T-helper 17 cell (primary cell): ENCODE results near the gene UQCC3. TPM values are rescaled to one million over a fixed set of nuclear protein-coding genes. Genes with fewer than 3 reads are reported as not detected.
A peak's percentile ranks its signal among the peaks of the same experiment; 100 is the strongest.
"Not testable (repeated sequence)": the region's sequence is repeated elsewhere in the genome, so short reads cannot be mapped to it uniquely, and the experiment has no call there.

Experiments
- ATAC-seq: fragments of 150-1000 bp; cut with Tn5 transposase; 2 replicates; pipeline ENCODE4 v1.10.0; 2021; ENCODE audit warnings: mild to moderate bottlenecking, moderate library complexity
- DNase-seq, 3 donors: peaks; one replicate each; pipeline versions ENCODE4 v3.0.0 to v3.0.0-alpha.2; 2020 to 2021
- H3K9me3 ChIP-seq: one replicate; pipeline ENCODE4 v1.7.0; 2013; ENCODE audit warnings: low read length, mild to moderate bottlenecking; ENCODE audit not compliant: control insufficient read depth, poor library complexity, severe bottlenecking
- H3K27ac Mint-ChIP-seq: one replicate; pipeline ENCODE4 v1.8.0; 2022; ENCODE audit warnings: mild to moderate bottlenecking, moderate library complexity, mixed read lengths
- H3K27me3 Mint-ChIP-seq: one replicate; pipeline ENCODE4 v1.8.0; 2022; ENCODE audit warnings: mixed read lengths
- H3K36me3 Mint-ChIP-seq: one replicate; pipeline ENCODE4 v1.8.0; 2022; ENCODE audit warnings: low read depth, mixed read lengths
- H3K4me1 Mint-ChIP-seq: one replicate; pipeline ENCODE4 v1.8.0; 2022; ENCODE audit warnings: mild to moderate bottlenecking, mixed read lengths
- H3K4me3 Mint-ChIP-seq: one replicate; pipeline ENCODE4 v1.8.0; 2022; ENCODE audit warnings: mild to moderate bottlenecking, moderate library complexity, mixed read lengths
- total RNA-seq, 4 donors: library from RNA in 2 of 4; stranded (reverse) in 2 of 4; gene quantifications; one replicate each; pipeline ENCODE4 v1.2.3 and lab custom pipeline; 2022 to 2026

UQCC3 gene
- total RNA-seq, 2 donors from 2014 or later, result 2.6 to 3.3 TPM

- not testable (repeated sequence) for H3K4me3 Mint-ChIP-seq, DNase-seq, H3K9me3 ChIP-seq, H3K36me3 Mint-ChIP-seq, ATAC-seq, H3K27me3 Mint-ChIP-seq
- peak overlapping the region; percentile 63 for H3K27ac Mint-ChIP-seq
- H3K4me1 Mint-ChIP-seq, result peaks cover 46% of the 10 kb centered on the region
These were observed 3.9 kb downstream of the UQCC3 start for GRCh38 chr11:62675415-62675814.

GRCh38 chr11:62676698-62677097, 5.2 kb downstream of the UQCC3 start:
- DNase-seq (no peak), ATAC-seq (no peak)
- Mint-ChIP-seq H3K4me1 (peaks cover 38% of the 10 kb centered on the region), H3K27ac (peak overlapping the region; percentile 97), H3K36me3 (peaks cover 5% of the 10 kb centered on the region), H3K27me3 (no peaks in the 10 kb centered on the region), H3K4me3 (peak overlapping the region; percentile 91)
- no peaks in the 10 kb centered on the region for H3K9me3 ChIP-seq

- Mint-ChIP-seq H3K4me1 (peaks cover 37% of the 10 kb centered on the region), H3K4me3 (peak overlapping the region; percentile 91), H3K36me3 (peaks cover 5% of the 10 kb centered on the region), H3K27ac (peak overlapping the region; percentile 97), H3K27me3 (no peaks in the 10 kb centered on the region)
- no peaks in the 10 kb centered on the region for H3K9me3 ChIP-seq
- no peak for DNase-seq
- ATAC-seq, result no peak
These were observed 5.7 kb downstream of the UQCC3 start for GRCh38 chr11:62677156-62677555.

GRCh38 chr11:62677714-62678113, 6.2 kb downstream of the UQCC3 start:
- peaks cover 5% of the 10 kb centered on the region for H3K36me3 Mint-ChIP-seq
- ATAC-seq (no peak), DNase-seq (no peak)
- H3K27me3 Mint-ChIP-seq, result no peaks in the 10 kb centered on the region
- peak overlapping the region; percentile 97 for H3K27ac Mint-ChIP-seq
- peaks cover 33% of the 10 kb centered on the region for H3K4me1 Mint-ChIP-seq
- no peaks in the 10 kb centered on the region for H3K9me3 ChIP-seq
- H3K4me3 Mint-ChIP-seq, result peak overlapping the region; percentile 91

- peaks cover 5% of the 10 kb centered on the region for H3K36me3 Mint-ChIP-seq
- H3K9me3 ChIP-seq, result no peaks in the 10 kb centered on the region
- H3K4me1 Mint-ChIP-seq, result peaks cover 31% of the 10 kb centered on the region
- H3K27ac Mint-ChIP-seq, result peak overlapping the region; percentile 97
- ATAC-seq (no peak), DNase-seq (no peak)
- H3K27me3 Mint-ChIP-seq, result no peaks in the 10 kb centered on the region
- H3K4me3 Mint-ChIP-seq, result peak overlapping the region; percentile 91
These were observed 6.9 kb downstream of the UQCC3 start for GRCh38 chr11:62678433-62678769.

GRCh38 chr11:62678770-62679696, 7.6 kb downstream of the UQCC3 start, which contains the start of gene UBXN1:
TSS of gene UBXN1 (minus strand) at chr11:62679073. CDS start at chr11:62678923, 150 bp downstream.
- peaks cover 5% of the 10 kb centered on the region for H3K36me3 Mint-ChIP-seq
- H3K27me3 Mint-ChIP-seq, result no peaks in the 10 kb centered on the region
- DNase-seq, result peak; percentile 64 to 75 (median 69)
- peaks cover 31% of the 10 kb centered on the region for H3K4me1 Mint-ChIP-seq
- peak within 1 kb of the TSS; percentile 91 for H3K4me3 Mint-ChIP-seq
- peak within 1 kb of the TSS; percentile 97 for H3K27ac Mint-ChIP-seq
- no peaks in the 10 kb centered on the region for H3K9me3 ChIP-seq
- peak; percentile 84 for ATAC-seq

GRCh38 chr11:62680825-62681240, 9.4 kb downstream of the UQCC3 start:
- Mint-ChIP-seq H3K27me3 (no peaks in the 10 kb centered on the region), H3K36me3 (peaks cover 2% of the 10 kb centered on the region), H3K4me1 (peaks cover 28% of the 10 kb centered on the region)

GRCh38 chr11:62682518-62682917, 11.0 kb downstream of the UQCC3 start:
- ATAC-seq (no peak), DNase-seq (no peak)
- H3K4me1 Mint-ChIP-seq, result peaks cover 17% of the 10 kb centered on the region
- peaks cover 2% of the 10 kb centered on the region for H3K36me3 Mint-ChIP-seq
- no peak overlapping the region for H3K27ac Mint-ChIP-seq
- H3K9me3 ChIP-seq, result no peaks in the 10 kb centered on the region
- H3K4me3 Mint-ChIP-seq, result no peak overlapping the region
- H3K27me3 Mint-ChIP-seq, result no peaks in the 10 kb centered on the region

More at GRCh38 chr11:62680825-62681240, 9.4 kb downstream of the UQCC3 start:
- no peaks in the 10 kb centered on the region for H3K9me3 ChIP-seq
- DNase-seq, result no peak
- peak overlapping the region; percentile 97 for H3K27ac Mint-ChIP-seq
- peak overlapping the region; percentile 45 for H3K4me3 Mint-ChIP-seq
- peak; percentile 72 for ATAC-seq

- no peak for ATAC-seq
- no peak for DNase-seq
- Mint-ChIP-seq H3K27me3 (no peaks in the 10 kb centered on the region), H3K4me1 (peaks cover 4% of the 10 kb centered on the region), H3K36me3 (peaks cover 3% of the 10 kb centered on the region), H3K4me3 (no peak overlapping the region), H3K27ac (no peak overlapping the region)
- H3K9me3 ChIP-seq, result no peaks in the 10 kb centered on the region
These were observed 16.3 kb downstream of the UQCC3 start for GRCh38 chr11:62687508-62688396.

- Mint-ChIP-seq H3K4me1 (peaks cover 4% of the 10 kb centered on the region), H3K4me3 (no peak overlapping the region), H3K36me3 (peaks cover 3% of the 10 kb centered on the region), H3K27me3 (no peaks in the 10 kb centered on the region), H3K27ac (no peak overlapping the region)
- no peaks in the 10 kb centered on the region for H3K9me3 ChIP-seq
- DNase-seq, result no peak
- ATAC-seq, result no peak
These were observed 17.0 kb downstream of the UQCC3 start for GRCh38 chr11:62688491-62688890.

GRCh38 chr11:62689421-62690183, 18.1 kb downstream of the UQCC3 start, which contains the start of gene LRRN4CL:
TSS of gene LRRN4CL (minus strand) at chr11:62689530. CDS start at chr11:62688508, 1,022 bp downstream.
- H3K4me1 Mint-ChIP-seq, result peaks cover 4% of the 10 kb centered on the region
- H3K27ac Mint-ChIP-seq, result no peak within 1 kb of the TSS
- ATAC-seq (no peak), DNase-seq (no peak)
- H3K9me3 ChIP-seq, result no peaks in the 10 kb centered on the region
- no peak within 1 kb of the TSS for H3K4me3 Mint-ChIP-seq
- H3K27me3 Mint-ChIP-seq, result no peaks in the 10 kb centered on the region
- H3K36me3 Mint-ChIP-seq, result peaks cover 3% of the 10 kb centered on the region

GRCh38 chr11:62693624-62694023, 22.2 kb downstream of the UQCC3 start:
- H3K36me3 Mint-ChIP-seq, H3K4me1 Mint-ChIP-seq, H3K27me3 Mint-ChIP-seq, H3K27ac Mint-ChIP-seq, DNase-seq, H3K9me3 ChIP-seq, ATAC-seq, H3K4me3 Mint-ChIP-seq: not testable (repeated sequence)
